H9 (cell line): Measurements from ENCODE around the gene CEP162. TPM values are rescaled to one million over a fixed set of nuclear protein-coding genes. Genes with fewer than 3 reads are reported as not detected.
A peak's percentile ranks its signal among the peaks of the same experiment; 100 is the strongest.

Source experiments
- DNase-seq: peaks from one replicate; pipeline ENCODE4 v3.0.0-alpha.2; 2017
- H2AFZ ChIP-seq: one replicate; pipeline ENCODE4 v1.6.1; 2013; ENCODE audit warnings: mild to moderate bottlenecking, low read length, control low read depth, moderate library complexity
- H2AK5ac ChIP-seq: 2 replicates; pipeline ENCODE4 v1.6.1; 2013; ENCODE audit warnings: low read length, control low read depth, mixed read lengths; ENCODE audit not compliant: insufficient read length
- H2BK120ac ChIP-seq: one replicate; pipeline ENCODE4 v1.6.1; 2013; ENCODE audit warnings: low read depth, mild to moderate bottlenecking, low read length, control low read depth, inconsistent platforms; ENCODE audit not compliant: poor library complexity, severe bottlenecking
- H2BK12ac ChIP-seq: 2 replicates; pipeline ENCODE4 v1.6.1; 2013; ENCODE audit warnings: low read length, control low read depth, mixed read lengths, low read depth; ENCODE audit not compliant: insufficient read length
- H2BK15ac ChIP-seq: 2 replicates; pipeline ENCODE4 v1.6.1; 2013; ENCODE audit warnings: low read depth, low read length, control low read depth
- H2BK20ac ChIP-seq: one replicate; pipeline ENCODE4 v1.6.1; 2013; ENCODE audit warnings: low read depth, mild to moderate bottlenecking, low read length, control low read depth, inconsistent platforms; ENCODE audit not compliant: poor library complexity, severe bottlenecking
- H2BK5ac ChIP-seq: 2 replicates; pipeline ENCODE4 v1.6.1; 2013; ENCODE audit warnings: low read length, control low read depth, mixed read lengths; ENCODE audit not compliant: insufficient read length
- H3K14ac ChIP-seq: 2 replicates; pipeline ENCODE4 v1.6.1; 2013; ENCODE audit warnings: low read length, control low read depth; ENCODE audit not compliant: insufficient read depth
- H3K18ac ChIP-seq: 2 replicates; pipeline ENCODE4 v1.6.1; 2013; ENCODE audit warnings: low read depth, mild to moderate bottlenecking, mixed read lengths, low read length, control low read depth; ENCODE audit not compliant: insufficient read length
- H3K23ac ChIP-seq: 2 replicates; pipeline ENCODE4 v1.6.1; 2013; ENCODE audit warnings: low read length, control low read depth, mixed read lengths, low read depth; ENCODE audit not compliant: insufficient read length
- H3K23me2 ChIP-seq: 2 replicates; pipeline ENCODE4 v1.6.1; 2013; ENCODE audit warnings: low read depth, mild to moderate bottlenecking, mixed read lengths, low read length, control low read depth; ENCODE audit not compliant: insufficient read length, poor library complexity, severe bottlenecking
- H3K27ac ChIP-seq: 2 replicates; pipeline ENCODE4 v1.5.1; 2013; ENCODE audit warnings: low read length, control low read depth, mixed read lengths, low read depth; ENCODE audit not compliant: insufficient read length
- H3K27me3 ChIP-seq: 2 replicates; pipeline ENCODE4 v1.6.1; 2013; ENCODE audit warnings: low read length, control low read depth, inconsistent platforms; ENCODE audit not compliant: insufficient read depth
- H3K4ac ChIP-seq: 2 replicates; pipeline ENCODE4 v1.6.1; 2013; ENCODE audit warnings: low read depth, mild to moderate bottlenecking, control low read depth, inconsistent platforms, low read length, moderate library complexity
- H3K4me1 ChIP-seq: 2 replicates; pipeline ENCODE4 v1.6.1; 2013; ENCODE audit warnings: low read length, control low read depth, inconsistent platforms; ENCODE audit not compliant: insufficient read depth
- H3K4me2 ChIP-seq: 2 replicates; pipeline ENCODE4 v1.6.1; 2013; ENCODE audit warnings: low read length, control low read depth, mixed read lengths; ENCODE audit not compliant: insufficient read length, insufficient read depth
- H3K56ac ChIP-seq: 2 replicates; pipeline ENCODE4 v1.6.1; 2013; ENCODE audit warnings: low read depth, mild to moderate bottlenecking, mixed read lengths, low read length, control low read depth; ENCODE audit not compliant: insufficient read length
- H3K79me1 ChIP-seq: 2 replicates; pipeline ENCODE4 v1.6.1; 2013; ENCODE audit warnings: low read depth, mild to moderate bottlenecking, moderate library complexity, low read length, control low read depth, inconsistent platforms; ENCODE audit not compliant: insufficient read depth, poor library complexity, severe bottlenecking
- H3K79me2 ChIP-seq: 2 replicates; pipeline ENCODE4 v1.6.1; 2013; ENCODE audit warnings: low read length, control low read depth, inconsistent platforms; ENCODE audit not compliant: insufficient read depth
- H3K9ac ChIP-seq: 2 replicates; pipeline ENCODE4 v1.6.1; 2013; ENCODE audit warnings: low read length, control low read depth, mixed read lengths; ENCODE audit not compliant: insufficient read length; ENCODE audit errors: extremely low read depth
- H3K9me3 ChIP-seq: one replicate; pipeline ENCODE4 v1.6.1; 2013; ENCODE audit warnings: low read depth, low read length, inconsistent platforms; ENCODE audit not compliant: control insufficient read depth
- H3T11ph ChIP-seq: one replicate; pipeline ENCODE4 v1.6.1; 2013; ENCODE audit warnings: mild to moderate bottlenecking, low read length, control low read depth, inconsistent platforms
- H4K20me1 ChIP-seq: one replicate; pipeline ENCODE4 v1.6.1; 2013; ENCODE audit not compliant: control insufficient read depth, insufficient read length, insufficient read depth
- H4K5ac ChIP-seq: 2 replicates; pipeline ENCODE4 v1.6.1; 2013; ENCODE audit warnings: low read depth, mild to moderate bottlenecking, mixed read lengths, low read length, control low read depth; ENCODE audit not compliant: insufficient read length
- H4K8ac ChIP-seq: replicated peaks from 2 replicates; pipeline ENCODE4 v1.6.1; 2013; ENCODE audit warnings: low read length, control low read depth, mixed read lengths, low read depth; ENCODE audit not compliant: insufficient read length
- H4K91ac ChIP-seq: 2 replicates; pipeline ENCODE4 v1.6.1; 2013; ENCODE audit warnings: low read depth, mild to moderate bottlenecking, moderate library complexity, mixed read lengths, low read length, control low read depth; ENCODE audit not compliant: insufficient read length
- H3K27ac Mint-ChIP-seq, 3 experiments: 2 replicates in 2 of 3; 3 replicates in 1 of 3; pipeline ENCODE4 v1.8.0; 2020 to 2021; ENCODE audit warnings: mixed read lengths in 3 of 3, mild to moderate bottlenecking in 1 of 3, moderate library complexity in 1 of 3
- H3K27me3 Mint-ChIP-seq: 2 replicates; pipeline ENCODE4 v1.8.0; 2021; ENCODE audit warnings: low read depth, mild to moderate bottlenecking, moderate library complexity, mixed read lengths
- H3K36me3 Mint-ChIP-seq, 3 experiments: 2 replicates in 2 of 3; 3 replicates in 1 of 3; pipeline ENCODE4 v1.8.0; 2020 to 2021; ENCODE audit warnings: low read depth in 3 of 3, mixed read lengths in 3 of 3; ENCODE audit not compliant: insufficient read depth in 1 of 3
- H3K4me1 Mint-ChIP-seq, 2 experiments: 2 replicates each; pipeline ENCODE4 v1.8.0; 2020; ENCODE audit warnings: mixed read lengths in 2 of 2
- H3K4me3 Mint-ChIP-seq, 2 experiments: 2 replicates in 1 of 2; 3 replicates in 1 of 2; pipeline ENCODE4 v1.8.0; 2020 to 2021; ENCODE audit warnings: mild to moderate bottlenecking in 2 of 2, mixed read lengths in 2 of 2, moderate library complexity in 1 of 2
- H3K9me3 Mint-ChIP-seq, 2 experiments: 2 replicates in 1 of 2; 3 replicates in 1 of 2; pipeline ENCODE4 v1.8.0; 2020; ENCODE audit warnings: mild to moderate bottlenecking in 2 of 2, mixed read lengths in 2 of 2, moderate library complexity in 1 of 2
- WGBS: extraction: QIAGEN DNeasy Blood & Tissue Kit; methylation state at CpG from one replicate; pipeline ENCODE4 v1.1.7; 2013; ENCODE audit warnings: missing lambda C conversion rate, low lambda C conversion rate, mixed read lengths; ENCODE audit not compliant: insufficient read length; ENCODE audit errors: extremely low coverage; 5-methylcytosine and 5-hydroxymethylcytosine counted together
- total RNA-seq: library from RNA; stranded (reverse); gene quantifications from 2 replicates; pipeline ENCODE4 v1.2.1, GENCODE V29; 2021
- TF ChIP-seq, protein P1 (sequence below): fragments of 200-600 bp; sonication (generic); conservative IDR thresholded peaks from 3 replicates; pipeline ENCODE4 v1.8.0; 2021; ENCODE audit warnings: antibody characterized with exemption, mild to moderate bottlenecking

Gene CEP162
- total RNA-seq, 1 experiment from 2014 or later: 11.5 TPM

- H3K4me1 ChIP-seq: peaks cover 8% of the 10 kb centered on the region; the same call in 1 of the 2 replicates
- H2BK120ac ChIP-seq: no peak overlapping the region
- Mint-ChIP-seq H3K36me3 (peaks cover 0 to 9% (median 0%) of the 10 kb centered on the region in 3 experiments; a peak in 1 of 7 replicates), H3K27ac (peak overlapping the region; percentile 75 to 98 (median 84)), H3K9me3 (no peaks in the 10 kb centered on the region), H3K4me1 (peaks cover 48 to 50% of the 10 kb centered on the region in 2 experiments), H3K4me3 (no peak overlapping the region), H3K27me3 (no peaks in the 10 kb centered on the region)
- no peaks in the 10 kb centered on the region for H3K79me1 ChIP-seq
- H3K27ac ChIP-seq: no peak overlapping the region
- H3K79me2 ChIP-seq: no peaks in the 10 kb centered on the region
- H3K27me3 ChIP-seq: no peaks in the 10 kb centered on the region
- H4K8ac ChIP-seq: no peak overlapping the region
- no peaks in the 10 kb centered on the region for H3K23me2 ChIP-seq
- H2BK12ac ChIP-seq: no peak overlapping the region
- H4K5ac ChIP-seq: no peak overlapping the region
- no peak overlapping the region for H2AFZ ChIP-seq
- H2AK5ac ChIP-seq: no peak overlapping the region
- no peak overlapping the region for H2BK20ac ChIP-seq
- no peak overlapping the region for H2BK5ac ChIP-seq
- H3K9ac ChIP-seq: no peak overlapping the region
- no peaks in the 10 kb centered on the region for H4K20me1 ChIP-seq
- no peak for DNase-seq
- H3T11ph ChIP-seq: no peak overlapping the region
- H3K4me2 ChIP-seq: no peak overlapping the region
- no peak overlapping the region for H4K91ac ChIP-seq
- H3K14ac ChIP-seq: no peak overlapping the region; the same call in 1 of the 2 replicates
- no CpG with 5 or more reads among the region's 11 CpGs for WGBS
- TF ChIP-seq, protein P1, sequence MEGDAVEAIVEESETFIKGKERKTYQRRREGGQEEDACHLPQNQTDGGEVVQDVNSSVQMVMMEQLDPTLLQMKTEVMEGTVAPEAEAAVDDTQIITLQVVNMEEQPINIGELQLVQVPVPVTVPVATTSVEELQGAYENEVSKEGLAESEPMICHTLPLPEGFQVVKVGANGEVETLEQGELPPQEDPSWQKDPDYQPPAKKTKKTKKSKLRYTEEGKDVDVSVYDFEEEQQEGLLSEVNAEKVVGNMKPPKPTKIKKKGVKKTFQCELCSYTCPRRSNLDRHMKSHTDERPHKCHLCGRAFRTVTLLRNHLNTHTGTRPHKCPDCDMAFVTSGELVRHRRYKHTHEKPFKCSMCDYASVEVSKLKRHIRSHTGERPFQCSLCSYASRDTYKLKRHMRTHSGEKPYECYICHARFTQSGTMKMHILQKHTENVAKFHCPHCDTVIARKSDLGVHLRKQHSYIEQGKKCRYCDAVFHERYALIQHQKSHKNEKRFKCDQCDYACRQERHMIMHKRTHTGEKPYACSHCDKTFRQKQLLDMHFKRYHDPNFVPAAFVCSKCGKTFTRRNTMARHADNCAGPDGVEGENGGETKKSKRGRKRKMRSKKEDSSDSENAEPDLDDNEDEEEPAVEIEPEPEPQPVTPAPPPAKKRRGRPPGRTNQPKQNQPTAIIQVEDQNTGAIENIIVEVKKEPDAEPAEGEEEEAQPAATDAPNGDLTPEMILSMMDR: no peak
- no peak overlapping the region for H3K23ac ChIP-seq
- peak overlapping the region; percentile 56 for H3K18ac ChIP-seq
- no peak overlapping the region for H3K4ac ChIP-seq
- no peak overlapping the region for H3K56ac ChIP-seq
- H3K9me3 ChIP-seq: no peaks in the 10 kb centered on the region
- H2BK15ac ChIP-seq: no peak overlapping the region
These were observed 144.7 kb downstream of the CEP162 start for GRCh38 chr6:84082689-84083265.
